ENCODE data around the gene PASD1.

GRCh38 chrX:151724563-151725337 lies 161.3 kb downstream of the PASD1 start:
- TF ChIP-seq CTCF (IDR thresholded peaks at IDR 0.05): no peak
- no peak for TF ChIP-seq POLR2A (IDR thresholded peaks at IDR 0.05)
